ENCODE data around the gene NFKBIA.

DNA sequence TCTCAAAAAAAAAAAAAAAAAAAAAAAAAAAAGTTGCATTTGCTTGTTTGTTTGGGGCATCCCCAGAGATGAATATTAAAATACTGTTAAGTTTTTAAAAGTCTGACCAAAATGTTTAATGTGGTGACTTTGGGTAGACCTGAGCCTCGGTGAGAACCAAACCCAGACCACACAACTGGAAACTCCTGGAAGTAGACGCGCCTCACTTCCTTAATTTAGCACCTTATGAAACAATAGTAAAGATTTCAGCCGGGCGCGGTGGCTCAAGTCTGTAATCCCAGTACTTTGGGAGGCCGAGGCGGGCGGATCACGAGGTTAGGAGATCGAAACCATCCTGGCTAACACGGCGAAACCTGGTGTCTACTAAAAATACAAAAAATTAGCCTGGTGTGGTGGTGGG lies 9.3 kb downstream of the NFKBIA start:
- no peak for TF ChIP-seq JUN (IDR thresholded peaks at IDR 0.05)
- no peak for TF ChIP-seq CTCF (IDR thresholded peaks at IDR 0.05)
- TF ChIP-seq, protein P1, sequence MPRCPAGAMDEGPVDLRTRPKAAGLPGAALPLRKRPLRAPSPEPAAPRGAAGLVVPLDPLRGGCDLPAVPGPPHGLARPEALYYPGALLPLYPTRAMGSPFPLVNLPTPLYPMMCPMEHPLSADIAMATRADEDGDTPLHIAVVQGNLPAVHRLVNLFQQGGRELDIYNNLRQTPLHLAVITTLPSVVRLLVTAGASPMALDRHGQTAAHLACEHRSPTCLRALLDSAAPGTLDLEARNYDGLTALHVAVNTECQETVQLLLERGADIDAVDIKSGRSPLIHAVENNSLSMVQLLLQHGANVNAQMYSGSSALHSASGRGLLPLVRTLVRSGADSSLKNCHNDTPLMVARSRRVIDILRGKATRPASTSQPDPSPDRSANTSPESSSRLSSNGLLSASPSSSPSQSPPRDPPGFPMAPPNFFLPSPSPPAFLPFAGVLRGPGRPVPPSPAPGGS (IDR thresholded peaks at IDR 0.05): no peak
- TF ChIP-seq MAX (IDR thresholded peaks at IDR 0.05): no peak
- TF ChIP-seq, protein P2, sequence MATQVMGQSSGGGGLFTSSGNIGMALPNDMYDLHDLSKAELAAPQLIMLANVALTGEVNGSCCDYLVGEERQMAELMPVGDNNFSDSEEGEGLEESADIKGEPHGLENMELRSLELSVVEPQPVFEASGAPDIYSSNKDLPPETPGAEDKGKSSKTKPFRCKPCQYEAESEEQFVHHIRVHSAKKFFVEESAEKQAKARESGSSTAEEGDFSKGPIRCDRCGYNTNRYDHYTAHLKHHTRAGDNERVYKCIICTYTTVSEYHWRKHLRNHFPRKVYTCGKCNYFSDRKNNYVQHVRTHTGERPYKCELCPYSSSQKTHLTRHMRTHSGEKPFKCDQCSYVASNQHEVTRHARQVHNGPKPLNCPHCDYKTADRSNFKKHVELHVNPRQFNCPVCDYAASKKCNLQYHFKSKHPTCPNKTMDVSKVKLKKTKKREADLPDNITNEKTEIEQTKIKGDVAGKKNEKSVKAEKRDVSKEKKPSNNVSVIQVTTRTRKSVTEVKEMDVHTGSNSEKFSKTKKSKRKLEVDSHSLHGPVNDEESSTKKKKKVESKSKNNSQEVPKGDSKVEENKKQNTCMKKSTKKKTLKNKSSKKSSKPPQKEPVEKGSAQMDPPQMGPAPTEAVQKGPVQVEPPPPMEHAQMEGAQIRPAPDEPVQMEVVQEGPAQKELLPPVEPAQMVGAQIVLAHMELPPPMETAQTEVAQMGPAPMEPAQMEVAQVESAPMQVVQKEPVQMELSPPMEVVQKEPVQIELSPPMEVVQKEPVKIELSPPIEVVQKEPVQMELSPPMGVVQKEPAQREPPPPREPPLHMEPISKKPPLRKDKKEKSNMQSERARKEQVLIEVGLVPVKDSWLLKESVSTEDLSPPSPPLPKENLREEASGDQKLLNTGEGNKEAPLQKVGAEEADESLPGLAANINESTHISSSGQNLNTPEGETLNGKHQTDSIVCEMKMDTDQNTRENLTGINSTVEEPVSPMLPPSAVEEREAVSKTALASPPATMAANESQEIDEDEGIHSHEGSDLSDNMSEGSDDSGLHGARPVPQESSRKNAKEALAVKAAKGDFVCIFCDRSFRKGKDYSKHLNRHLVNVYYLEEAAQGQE (IDR thresholded peaks at IDR 0.05): no peak
- TF ChIP-seq POLR2A (IDR thresholded peaks at IDR 0.05; ENCODE audit: low read length): no peak
- no peak for TF ChIP-seq MAFK (IDR thresholded peaks at IDR 0.05; ENCODE audit: partially characterized antibody)
- TF ChIP-seq RNF2 (IDR thresholded peaks at IDR 0.05; ENCODE audit: borderline replicate concordance, low read depth): no peak
- TF ChIP-seq SMC3 (IDR thresholded peaks at IDR 0.05): no peak
- TF ChIP-seq RAD21 (conservative IDR thresholded peaks at IDR 0.05 in 1 of 2, IDR thresholded peaks at IDR 0.05 in 1 of 2): no peak
- no peak for TF ChIP-seq HES2 (IDR thresholded peaks at IDR 0.05)
- no peak for TF ChIP-seq CHD4 (IDR thresholded peaks at IDR 0.05; ENCODE audit: borderline replicate concordance)
- no peak for TF ChIP-seq EHF (CRISPR knock-in tag; IDR thresholded peaks at IDR 0.05)

Measured in A549 (cell line).